Osteoblast (primary cell): ENCODE data around the gene TSPAN33. TPM values are rescaled to one million over a fixed set of nuclear protein-coding genes. Genes with fewer than 3 reads are reported as not detected.

ENCODE experiments used
- DNase-seq: peaks from one replicate; pipeline ENCODE4 v3.0.0; 2011; ENCODE audit warnings: low spot score, mixed read lengths; ENCODE audit not compliant: insufficient read length; ENCODE audit errors: missing footprints
- H2AFZ ChIP-seq: 2 replicates; pipeline ENCODE4 v1.6.0; 2011; ENCODE audit warnings: mild to moderate bottlenecking, low read length
- H3K27ac ChIP-seq: 2 replicates; pipeline ENCODE4 v1.5.1; 2011; ENCODE audit warnings: mild to moderate bottlenecking, low read depth, low read length, moderate library complexity
- H3K27me3 ChIP-seq: 2 replicates; pipeline ENCODE4 v1.6.0; 2012; ENCODE audit warnings: mild to moderate bottlenecking, control low read depth, inconsistent platforms, low read length, moderate library complexity; ENCODE audit not compliant: insufficient read depth
- H3K36me3 ChIP-seq: 2 replicates; pipeline ENCODE4 v1.5.1; 2011; ENCODE audit warnings: mild to moderate bottlenecking, low read length, control low read depth, moderate library complexity; ENCODE audit not compliant: insufficient read depth
- H3K4me1 ChIP-seq: 2 replicates; pipeline ENCODE4 v1.5.1; 2011; ENCODE audit warnings: mild to moderate bottlenecking, low read length, control low read depth, moderate library complexity; ENCODE audit not compliant: insufficient read depth
- H3K4me2 ChIP-seq: 2 replicates; pipeline ENCODE4 v1.6.0; 2011; ENCODE audit warnings: mild to moderate bottlenecking, low read length; ENCODE audit not compliant: insufficient read depth
- H3K4me3 ChIP-seq: fragments of 200-600 bp; sonication (generic); 3 replicates; pipeline ENCODE4 v1.5.1; 2012; ENCODE audit warnings: mild to moderate bottlenecking, low read length, inconsistent platforms; ENCODE audit not compliant: insufficient read depth
- H3K79me2 ChIP-seq: 2 replicates; pipeline ENCODE4 v1.6.0; 2012; ENCODE audit warnings: mild to moderate bottlenecking, low read length, control low read depth, inconsistent platforms; ENCODE audit not compliant: insufficient read depth
- H3K9me3 ChIP-seq: 2 replicates; pipeline ENCODE4 v1.5.1; 2011; ENCODE audit warnings: low read depth, low read length, control low read depth
- H4K20me1 ChIP-seq: 2 replicates; pipeline ENCODE4 v1.6.0; 2012; ENCODE audit warnings: mild to moderate bottlenecking, low read length, control low read depth; ENCODE audit not compliant: insufficient read depth
- total RNA-seq: library from RNA; depleted of rRNA; stranded (reverse); fragments of >200 nt; gene quantifications from 2 replicates; pipeline ENCODE4 v1.2.3, GENCODE V29; 2012
- TF ChIP-seq, protein P1 (sequence below): IDR thresholded peaks from 2 replicates; pipeline ENCODE4 v1.5.1; 2011; ENCODE audit warnings: mild to moderate bottlenecking, low read depth, low read length, moderate library complexity; ENCODE audit errors: extremely low read depth

Gene TSPAN33
- total RNA-seq, 1 donor, result 0.36 TPM

DNA sequence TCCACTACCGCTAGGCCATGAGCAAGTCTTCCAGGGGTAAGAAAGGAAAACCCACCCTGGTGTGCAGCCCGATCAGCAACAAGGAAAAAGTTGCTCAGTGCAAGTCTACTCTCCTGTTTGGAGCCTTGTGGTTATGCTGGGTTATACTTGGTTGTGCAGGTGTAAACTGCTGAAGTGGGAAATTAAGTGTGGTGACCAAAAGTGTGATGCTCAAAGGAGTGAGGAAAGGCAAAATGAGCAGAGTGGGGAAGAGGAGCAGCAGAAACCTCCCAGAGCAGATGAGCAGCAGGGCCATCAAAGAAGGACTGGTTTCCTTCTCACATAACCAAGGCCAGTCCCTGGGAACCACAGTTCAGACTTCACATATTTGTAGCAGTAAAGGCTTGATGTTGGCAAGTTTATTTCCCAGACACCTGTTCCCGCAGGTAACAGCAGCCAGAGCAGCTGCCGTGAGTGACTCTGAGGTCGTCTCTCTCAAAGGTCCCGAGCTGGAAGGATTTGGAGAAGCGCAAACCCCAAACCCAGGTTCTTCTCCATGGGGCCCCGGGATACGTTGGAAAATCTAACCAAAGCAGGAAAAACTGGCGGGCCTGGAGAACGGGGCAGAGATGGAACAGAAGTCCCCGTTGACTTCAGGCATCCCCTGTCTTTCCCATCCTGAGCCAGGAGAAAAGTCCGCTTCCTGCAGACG is 43.3 kb downstream of the TSPAN33 start:
- Histone ChIP-seq H3K9me3 (no peaks in the 10 kb centered on the region), H3K4me2 (peak overlapping the region; percentile 77), H2AFZ (peak overlapping the region; percentile 67), H3K27ac (no peak overlapping the region), H3K4me3 (peak overlapping the region; percentile 75), H4K20me1 (peaks cover 17% of the 10 kb centered on the region), H3K27me3 (peaks cover 13% of the 10 kb centered on the region), H3K36me3 (no peaks in the 10 kb centered on the region), H3K4me1 (peaks cover 6% of the 10 kb centered on the region), H3K79me2 (no peaks in the 10 kb centered on the region)
- TF ChIP-seq, protein P1, sequence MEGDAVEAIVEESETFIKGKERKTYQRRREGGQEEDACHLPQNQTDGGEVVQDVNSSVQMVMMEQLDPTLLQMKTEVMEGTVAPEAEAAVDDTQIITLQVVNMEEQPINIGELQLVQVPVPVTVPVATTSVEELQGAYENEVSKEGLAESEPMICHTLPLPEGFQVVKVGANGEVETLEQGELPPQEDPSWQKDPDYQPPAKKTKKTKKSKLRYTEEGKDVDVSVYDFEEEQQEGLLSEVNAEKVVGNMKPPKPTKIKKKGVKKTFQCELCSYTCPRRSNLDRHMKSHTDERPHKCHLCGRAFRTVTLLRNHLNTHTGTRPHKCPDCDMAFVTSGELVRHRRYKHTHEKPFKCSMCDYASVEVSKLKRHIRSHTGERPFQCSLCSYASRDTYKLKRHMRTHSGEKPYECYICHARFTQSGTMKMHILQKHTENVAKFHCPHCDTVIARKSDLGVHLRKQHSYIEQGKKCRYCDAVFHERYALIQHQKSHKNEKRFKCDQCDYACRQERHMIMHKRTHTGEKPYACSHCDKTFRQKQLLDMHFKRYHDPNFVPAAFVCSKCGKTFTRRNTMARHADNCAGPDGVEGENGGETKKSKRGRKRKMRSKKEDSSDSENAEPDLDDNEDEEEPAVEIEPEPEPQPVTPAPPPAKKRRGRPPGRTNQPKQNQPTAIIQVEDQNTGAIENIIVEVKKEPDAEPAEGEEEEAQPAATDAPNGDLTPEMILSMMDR, result no peak
- peak; percentile 89 for DNase-seq

DNA sequence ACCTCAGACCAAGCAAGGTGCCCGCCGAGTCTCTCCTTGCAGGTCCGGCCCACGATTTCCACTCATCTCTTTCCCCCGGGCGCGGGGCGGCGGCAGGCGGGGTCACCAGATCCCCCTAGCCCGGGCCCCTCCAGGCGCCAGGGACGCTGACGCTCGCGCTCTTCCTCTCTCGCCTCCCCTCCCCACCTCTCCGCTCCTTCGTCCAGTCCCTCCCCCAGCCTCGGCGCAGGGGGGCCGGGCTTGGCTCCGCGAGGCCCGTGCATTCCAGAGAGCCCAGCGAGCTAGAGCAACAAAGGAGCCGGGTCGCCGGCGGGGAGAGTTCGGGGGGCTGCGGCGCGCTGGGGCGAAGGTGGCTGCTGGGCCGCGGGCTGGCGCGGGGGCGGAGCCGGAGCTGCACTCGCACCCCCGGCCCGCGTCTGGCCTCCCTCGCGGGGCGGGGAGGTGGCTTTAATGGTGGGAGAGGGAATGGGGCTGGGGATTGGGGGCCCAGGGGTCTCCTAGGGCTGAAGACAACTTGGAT is 43.9 kb downstream of the TSPAN33 start, which contains the start of gene SMO:
Gene SMO, plus strand, starts transcription at position 262 of the 520 bp plus-strand sequence. CDS start 519 bp downstream, outside the sequence.
- TF ChIP-seq, protein P1, result no peak
- peak within 1 kb of the TSS; percentile 81 for H2AFZ ChIP-seq
- H3K4me1 ChIP-seq, result peaks cover 6% of the 10 kb centered on the region
- peak within 1 kb of the TSS; percentile 77 for H3K4me2 ChIP-seq
- H3K9me3 ChIP-seq, result no peaks in the 10 kb centered on the region
- H3K79me2 ChIP-seq, result no peaks in the 10 kb centered on the region
- H3K36me3 ChIP-seq, result no peaks in the 10 kb centered on the region
- H4K20me1 ChIP-seq, result peaks cover 17% of the 10 kb centered on the region
- H3K4me3 ChIP-seq, result peak within 1 kb of the TSS; percentile 75
- peak; percentile 95 for DNase-seq
- H3K27ac ChIP-seq, result no peak within 1 kb of the TSS
- peaks cover 13% of the 10 kb centered on the region for H3K27me3 ChIP-seq

DNA sequence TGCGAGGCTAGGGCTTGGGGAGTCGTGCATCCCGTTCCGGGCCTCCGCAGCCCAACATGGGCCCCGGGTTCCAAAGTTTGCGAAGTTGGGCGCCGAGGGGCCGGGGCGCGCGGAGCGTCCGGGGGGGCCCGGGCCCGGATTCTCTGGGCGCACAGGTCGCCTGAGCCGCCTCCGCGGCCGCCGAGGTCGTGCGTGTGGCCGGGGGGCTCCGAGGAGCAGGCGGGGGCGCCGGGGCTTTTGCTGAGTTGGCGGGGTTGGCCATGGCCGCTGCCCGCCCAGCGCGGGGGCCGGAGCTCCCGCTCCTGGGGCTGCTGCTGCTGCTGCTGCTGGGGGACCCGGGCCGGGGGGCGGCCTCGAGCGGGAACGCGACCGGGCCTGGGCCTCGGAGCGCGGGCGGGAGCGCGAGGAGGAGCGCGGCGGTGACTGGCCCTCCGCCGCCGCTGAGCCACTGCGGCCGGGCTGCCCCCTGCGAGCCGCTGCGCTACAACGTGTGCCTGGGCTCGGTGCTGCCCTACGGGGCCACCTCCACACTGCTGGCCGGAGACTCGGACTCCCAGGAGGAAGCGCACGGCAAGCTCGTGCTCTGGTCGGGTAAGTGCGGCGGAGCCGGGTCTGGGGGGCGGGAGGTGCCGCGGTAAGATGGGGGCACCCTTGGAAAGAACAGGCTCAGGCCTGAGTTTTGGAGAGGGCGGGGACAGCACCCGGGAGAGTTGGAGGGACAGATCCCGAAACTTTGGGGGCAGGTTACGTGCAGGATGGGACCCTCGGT is 44.6 kb downstream of the TSPAN33 start:
- DNase-seq, result peak; percentile 88
- H3K79me2 ChIP-seq, result no peaks in the 10 kb centered on the region
- peak overlapping the region; percentile 77 for H3K4me2 ChIP-seq
- H3K4me1 ChIP-seq, result peaks cover 6% of the 10 kb centered on the region
- H4K20me1 ChIP-seq, result peaks cover 17% of the 10 kb centered on the region
- no peaks in the 10 kb centered on the region for H3K9me3 ChIP-seq
- no peaks in the 10 kb centered on the region for H3K36me3 ChIP-seq
- TF ChIP-seq, protein P1, result no peak
- peak overlapping the region; percentile 81 for H2AFZ ChIP-seq
- H3K27ac ChIP-seq, result no peak overlapping the region
- H3K27me3 ChIP-seq, result peaks cover 13% of the 10 kb centered on the region
- peak overlapping the region; percentile 75 for H3K4me3 ChIP-seq
